Measurements from ENCODE around the gene FYN. TPM values are rescaled to one million over a fixed set of nuclear protein-coding genes. Genes with fewer than 3 reads are reported as not detected.

The FYN gene
- total RNA-seq, 1 experiment from 2014 or later, result 18.5 TPM

DNA sequence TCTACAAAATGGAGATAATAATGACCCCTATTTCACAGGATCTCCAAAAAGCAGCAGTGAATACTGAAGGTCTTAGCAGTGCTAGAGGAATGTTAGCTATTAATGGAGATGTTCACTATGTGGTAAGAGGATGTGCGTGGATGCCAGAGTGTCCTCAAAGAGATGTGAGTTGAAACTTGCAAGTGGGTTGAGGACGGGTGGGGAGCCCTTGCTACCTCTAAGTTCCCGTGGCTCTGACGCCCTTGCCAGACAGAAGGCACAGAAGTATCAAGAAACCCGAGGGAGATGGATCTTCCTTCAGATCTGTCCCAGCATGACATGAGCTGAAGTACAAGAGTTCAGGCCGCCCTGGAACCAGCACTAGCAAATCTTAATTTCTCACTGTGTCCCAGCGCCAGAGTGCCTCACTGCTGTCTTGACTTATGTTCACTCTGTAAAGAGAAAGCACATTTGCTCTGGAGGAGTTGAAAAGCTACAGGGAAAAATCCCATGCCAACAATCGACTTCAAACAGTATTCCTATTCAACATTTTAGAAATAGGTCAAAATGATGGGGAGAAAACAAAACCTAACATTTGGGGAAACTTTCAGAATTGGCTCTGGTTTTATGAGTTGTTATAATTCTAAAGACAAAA is 59.5 kb downstream of the FYN start:
- H3K27ac ChIP-seq (ENCODE audit: low read depth, low read length), result no peak overlapping the region
- intact Hi-C loops (cut with micrococcal nuclease), result no loop called here
- DNase-seq (ENCODE audit: low read depth, low spot score) (no peak), ATAC-seq (no peak)
- H3K9me2 ChIP-seq (ENCODE audit: insufficient read depth), result no peaks in the 10 kb centered on the region
- no peaks in the 10 kb centered on the region for H3K9me3 ChIP-seq (ENCODE audit: control insufficient read depth in 1 of 2, insufficient read depth in 1 of 2, low read depth in 1 of 2, low read length in 2 of 2)
- no peak overlapping the region for H3K4me2 ChIP-seq (ENCODE audit: low read length)
- POLR2A ChIA-PET, result no interaction called here
- no peaks in the 10 kb centered on the region for H3K27me3 ChIP-seq (ENCODE audit: insufficient read depth, low read length)
- RAD21 ChIA-PET (ENCODE audit: low non-redundant PET in 1 of 2, low total read pairs in 2 of 2, uncharacterized antibody in 2 of 2, unreplicated experiment in 2 of 2), result no interaction called here
- no peak overlapping the region for H3K9ac ChIP-seq (ENCODE audit: low read length)
- H3K4me1 ChIP-seq (ENCODE audit: control insufficient read depth in 1 of 2, insufficient read depth in 2 of 2, low read length in 2 of 2), result peaks cover 0 to 17% of the 10 kb centered on the region in 2 experiments; a peak in 2 of 4 replicates
- CTCF ChIA-PET, result no interaction called here
- BruUV-seq (replicated peaks), result no TSS peak
- H4K20me1 ChIP-seq (ENCODE audit: insufficient read depth), result no peaks in the 10 kb centered on the region
- no peaks in the 10 kb centered on the region for H3K79me2 ChIP-seq (ENCODE audit: insufficient read depth, low read length)
- H2AFZ ChIP-seq (ENCODE audit: low read depth, low read length, poor library complexity, severe bottlenecking), result no peak overlapping the region
- TF ChIP-seq REST (IDR thresholded peaks at IDR 0.05; ENCODE audit: low read depth) (no peak), RAD21 (IDR thresholded peaks at IDR 0.05; ENCODE audit: low read depth) (no peak), ZNF274 (IDR thresholded peaks at IDR 0.05; ENCODE audit: low read depth, low read length) (no peak), YY1 (IDR thresholded peaks at IDR 0.05; ENCODE audit: extremely low read depth, insufficient replicate concordance, low read depth, low read length) (no peak), ATF3 (IDR thresholded peaks at IDR 0.05) (no peak), TCF7L2 (IDR thresholded peaks at IDR 0.05; ENCODE audit: borderline replicate concordance, extremely low read depth, insufficient read depth, insufficient read length) (no peak), EZH2 (IDR thresholded peaks at IDR 0.05) (no peak), EZH2phosphoT487 (IDR thresholded peaks at IDR 0.05; ENCODE audit: borderline replicate concordance) (no peak), POLR2AphosphoS5 (IDR thresholded peaks at IDR 0.05; ENCODE audit: low read depth, low read length) (no peak), ZFX (IDR thresholded peaks at IDR 0.05) (no peak), SP1 (IDR thresholded peaks at IDR 0.05; ENCODE audit: low read depth) (no peak), JUND (IDR thresholded peaks at IDR 0.05) (no peak), EGR1 (IDR thresholded peaks at IDR 0.05; ENCODE audit: low read depth) (no peak), CBX3 (IDR thresholded peaks at IDR 0.05; ENCODE audit: low read depth) (no peak)
- TF ChIP-seq, protein P1, sequence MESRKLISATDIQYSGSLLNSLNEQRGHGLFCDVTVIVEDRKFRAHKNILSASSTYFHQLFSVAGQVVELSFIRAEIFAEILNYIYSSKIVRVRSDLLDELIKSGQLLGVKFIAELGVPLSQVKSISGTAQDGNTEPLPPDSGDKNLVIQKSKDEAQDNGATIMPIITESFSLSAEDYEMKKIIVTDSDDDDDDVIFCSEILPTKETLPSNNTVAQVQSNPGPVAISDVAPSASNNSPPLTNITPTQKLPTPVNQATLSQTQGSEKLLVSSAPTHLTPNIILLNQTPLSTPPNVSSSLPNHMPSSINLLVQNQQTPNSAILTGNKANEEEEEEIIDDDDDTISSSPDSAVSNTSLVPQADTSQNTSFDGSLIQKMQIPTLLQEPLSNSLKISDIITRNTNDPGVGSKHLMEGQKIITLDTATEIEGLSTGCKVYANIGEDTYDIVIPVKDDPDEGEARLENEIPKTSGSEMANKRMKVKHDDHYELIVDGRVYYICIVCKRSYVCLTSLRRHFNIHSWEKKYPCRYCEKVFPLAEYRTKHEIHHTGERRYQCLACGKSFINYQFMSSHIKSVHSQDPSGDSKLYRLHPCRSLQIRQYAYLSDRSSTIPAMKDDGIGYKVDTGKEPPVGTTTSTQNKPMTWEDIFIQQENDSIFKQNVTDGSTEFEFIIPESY (IDR thresholded peaks at IDR 0.05; ENCODE audit: extremely low read depth, insufficient replicate concordance, low read length), result no peak
- no peaks in the 10 kb centered on the region for H3K36me3 ChIP-seq (ENCODE audit: control insufficient read depth in 1 of 2, insufficient read depth in 2 of 2, low read length in 2 of 2)
- no peak overlapping the region for H3K4me3 ChIP-seq (replicated peaks in 1 of 2; ENCODE audit: low read depth in 1 of 2, low read length in 2 of 2)
